K562 (cell line): ENCODE measurements around the gene ARID4B. TPM values are rescaled to one million over a fixed set of nuclear protein-coding genes. Genes with fewer than 3 reads are reported as not detected.

ENCODE experiments used
- C11orf30 ChIP-seq: fragments of 450-650 bp; IDR thresholded peaks from 2 replicates; pipeline ENCODE4 v1.6.1; 2016; ENCODE audit warnings: low read depth, mild to moderate bottlenecking
- EP300 ChIP-seq: IDR thresholded peaks from 2 replicates; pipeline ENCODE4 v1.6.1; 2012; ENCODE audit warnings: low read length, improper control_type of control experiment
- ERF ChIP-seq: fragments of 450-650 bp; formaldehyde crosslinking; IDR thresholded peaks from 2 replicates; pipeline ENCODE4 v1.4.0; 2020; ENCODE audit warnings: mild to moderate bottlenecking, mixed read lengths
- EWSR1 ChIP-seq: fragments of 450-650 bp; IDR thresholded peaks from 2 replicates; pipeline ENCODE4 v1.6.1; 2018; ENCODE audit warnings: borderline replicate concordance, mild to moderate bottlenecking, low read depth, moderate library complexity; ENCODE audit not compliant: partially characterized antibody
- GABPB1 ChIP-seq: sonication (generic); formaldehyde crosslinking; IDR thresholded peaks from 2 replicates; pipeline ENCODE4 v1.8.0; 2022; ENCODE audit warnings: mild to moderate bottlenecking, missing genetic modification reagents
- HDAC2 ChIP-seq: fragments of 450-650 bp; IDR thresholded peaks from 2 replicates; pipeline ENCODE4 v1.6.1; 2016; ENCODE audit warnings: mild to moderate bottlenecking
- HDAC8 ChIP-seq: fragments of 450-650 bp; IDR thresholded peaks from 2 replicates; pipeline ENCODE4 v1.6.1; 2016; ENCODE audit warnings: mild to moderate bottlenecking, missing genetic modification characterization, moderate library complexity, missing compliant biosample characterization
- KAT2B ChIP-seq: IDR thresholded peaks from one replicate; pipeline ENCODE4 v1.6.1; 2012; ENCODE audit warnings: low read depth, mild to moderate bottlenecking, control low read depth, inconsistent platforms, low read length, moderate library complexity
- MAFF ChIP-seq: IDR thresholded peaks from 2 replicates; pipeline ENCODE4 v1.6.1; 2012; ENCODE audit warnings: low read length, improper control_type of control experiment
- NCOA1 ChIP-seq: fragments of 450-650 bp; IDR thresholded peaks from 2 replicates; pipeline ENCODE4 v1.6.1; 2016; ENCODE audit warnings: low read depth
- NFIC ChIP-seq: fragments of 450-650 bp; IDR thresholded peaks from 2 replicates; pipeline ENCODE4 v1.6.1; 2017; ENCODE audit warnings: mild to moderate bottlenecking, inconsistent platforms
- OTX1 ChIP-seq: fragments of 450-650 bp; formaldehyde crosslinking; IDR thresholded peaks from 2 replicates; pipeline ENCODE4 v1.4.0; 2022; ENCODE audit warnings: mild to moderate bottlenecking
- PREB ChIP-seq: sonication (generic); formaldehyde crosslinking; IDR thresholded peaks from 2 replicates; pipeline ENCODE4 v1.8.1; 2023; ENCODE audit warnings: mild to moderate bottlenecking, missing genetic modification reagents
- RAD51 ChIP-seq: fragments of 450-650 bp; IDR thresholded peaks from 2 replicates; pipeline ENCODE4 v1.7.1; 2016; ENCODE audit warnings: low read depth, mild to moderate bottlenecking, borderline replicate concordance
- RCOR1 ChIP-seq, 2 experiments: IDR thresholded peaks; 2 replicates each; pipeline ENCODE4 v1.6.1; 2012; ENCODE audit warnings: low read depth in 2 of 2, low read length in 2 of 2, borderline replicate concordance in 1 of 2, improper control_type of control experiment in 1 of 2
- SIN3B ChIP-seq: fragments of 450-650 bp; IDR thresholded peaks from 2 replicates; pipeline ENCODE4 v1.6.1; 2017; ENCODE audit warnings: low read depth, mild to moderate bottlenecking, moderate library complexity
- SP1 ChIP-seq: sonication (generic); formaldehyde crosslinking; IDR thresholded peaks from 2 replicates; pipeline ENCODE4 v1.8.1; 2022; ENCODE audit warnings: mild to moderate bottlenecking, missing genetic modification reagents
- XRCC3 ChIP-seq: fragments of 450-650 bp; IDR thresholded peaks from 2 replicates; pipeline ENCODE4 v1.6.1; 2017; ENCODE audit warnings: mild to moderate bottlenecking, moderate library complexity
- ZNF239 ChIP-seq: fragments of 250-450 bp; sonication (Bioruptor Pico); IDR thresholded peaks from 2 replicates; pipeline ENCODE4 v1.4.0; 2020; ENCODE audit warnings: mild to moderate bottlenecking
- ZNF311 ChIP-seq: fragments of 250-450 bp; sonication (Bioruptor Pico); IDR thresholded peaks from 2 replicates; pipeline ENCODE4 v1.4.0; 2020; ENCODE audit warnings: mild to moderate bottlenecking, moderate library complexity
- ZNF695 ChIP-seq: fragments of 450-650 bp; formaldehyde crosslinking; IDR thresholded peaks from 2 replicates; pipeline ENCODE4 v1.4.0; 2020; ENCODE audit warnings: mild to moderate bottlenecking, moderate library complexity
- polyA plus RNA-seq, 8 experiments: library from polyadenylated mRNA; depleted of rRNA in 4 of 8; stranded (reverse) in 5 of 8; unstranded in 3 of 8; fragments of >200 nt; fragmentation: Nextera tagmentation in 2 of 8; fragmentation: Illumina TruSeq in 1 of 8; extraction: Ambion mirVana in 2 of 8; extraction: Trizol in 1 of 8; gene quantifications; 2 replicates each; pipeline versions ENCODE4 v1.2.1 to v1.2.3, GENCODE V29; 2011 to 2014; ENCODE audit warnings: inconsistent platforms in 1 of 8, missing spikeins in 1 of 8
- total RNA-seq, 7 experiments: library from RNA; depleted of rRNA in 6 of 7; stranded (reverse); fragments of >200 nt in 6 of 7; fragmentation: Illumina TruSeq in 2 of 7; extraction: Trizol in 2 of 7; gene quantifications; 2 replicates each; pipeline versions ENCODE4 v1.2.1 to v1.2.3, GENCODE V29; 2011 to 2021; ENCODE audit warnings: low replicate concordance in 1 of 7
- TF ChIP-seq, protein P1 (sequence below), 2 experiments: IDR thresholded peaks in 1 of 2; conservative IDR thresholded peaks in 1 of 2; 2 replicates each; pipeline ENCODE4 v1.6.1; 2016; ENCODE audit warnings: low read depth in 2 of 2, mild to moderate bottlenecking in 1 of 2, missing compliant biosample characterization in 1 of 2, missing genetic modification characterization in 1 of 2, moderate library complexity in 1 of 2
- TF ChIP-seq, protein P2 (sequence below): IDR thresholded peaks from 3 replicates; pipeline ENCODE4 v1.6.1; 2011; ENCODE audit warnings: borderline replicate concordance, mild to moderate bottlenecking; ENCODE audit not compliant: insufficient read length, insufficient read depth
- TF ChIP-seq, protein P3 (sequence below): fragments of 450-650 bp; formaldehyde crosslinking; IDR thresholded peaks from 2 replicates; pipeline ENCODE4 v1.4.0; 2020; ENCODE audit warnings: mild to moderate bottlenecking, moderate library complexity

Gene ARID4B
- total and polyA plus RNA-seq, 9 of the 15 experiments (the other 6 are each of a cell fraction or from before 2014, with no cell fraction given): 8.4 to 38.9 (median 18.5) TPM

DNA sequence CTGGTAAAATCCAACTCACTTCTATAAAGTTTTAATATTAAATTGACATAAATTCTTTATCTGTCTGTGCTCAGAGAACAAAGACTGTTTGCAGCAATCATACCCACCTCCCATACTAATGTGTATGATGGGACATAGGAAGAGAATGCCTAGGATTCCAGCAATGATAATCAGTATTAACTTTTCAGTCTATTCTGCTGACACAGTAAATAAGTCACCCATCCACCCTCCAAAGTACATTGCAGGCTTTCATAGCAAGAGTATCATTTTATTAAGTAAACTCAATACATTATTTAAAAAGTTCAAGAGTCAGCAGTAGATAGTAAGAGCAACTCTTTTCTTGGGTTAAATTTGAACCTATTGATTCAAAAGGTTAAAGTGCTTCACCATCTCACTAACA is 175.7 kb downstream of the ARID4B start (continued):
- no peak for TF ChIP-seq PREB (CRISPR knock-in tag)
- no peak for TF ChIP-seq OTX1 (CRISPR knock-in tag)
- TF ChIP-seq ERF: no peak
- TF ChIP-seq ZNF239 (CRISPR knock-in tag): no peak
- TF ChIP-seq, protein P1, sequence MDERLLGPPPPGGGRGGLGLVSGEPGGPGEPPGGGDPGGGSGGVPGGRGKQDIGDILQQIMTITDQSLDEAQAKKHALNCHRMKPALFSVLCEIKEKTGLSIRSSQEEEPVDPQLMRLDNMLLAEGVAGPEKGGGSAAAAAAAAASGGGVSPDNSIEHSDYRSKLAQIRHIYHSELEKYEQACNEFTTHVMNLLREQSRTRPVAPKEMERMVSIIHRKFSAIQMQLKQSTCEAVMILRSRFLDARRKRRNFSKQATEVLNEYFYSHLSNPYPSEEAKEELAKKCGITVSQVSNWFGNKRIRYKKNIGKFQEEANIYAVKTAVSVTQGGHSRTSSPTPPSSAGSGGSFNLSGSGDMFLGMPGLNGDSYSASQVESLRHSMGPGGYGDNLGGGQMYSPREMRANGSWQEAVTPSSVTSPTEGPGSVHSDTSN (CRISPR knock-in tag; IDR thresholded peaks at IDR 0.05; ENCODE audit: low read depth): no peak
- TF ChIP-seq, protein P1 (tag; conservative IDR thresholded peaks at IDR 0.05; ENCODE audit: low read depth): no peak
- TF ChIP-seq ZNF695 (CRISPR knock-in tag): no peak
- no peak for TF ChIP-seq HDAC2
- TF ChIP-seq, protein P2, sequence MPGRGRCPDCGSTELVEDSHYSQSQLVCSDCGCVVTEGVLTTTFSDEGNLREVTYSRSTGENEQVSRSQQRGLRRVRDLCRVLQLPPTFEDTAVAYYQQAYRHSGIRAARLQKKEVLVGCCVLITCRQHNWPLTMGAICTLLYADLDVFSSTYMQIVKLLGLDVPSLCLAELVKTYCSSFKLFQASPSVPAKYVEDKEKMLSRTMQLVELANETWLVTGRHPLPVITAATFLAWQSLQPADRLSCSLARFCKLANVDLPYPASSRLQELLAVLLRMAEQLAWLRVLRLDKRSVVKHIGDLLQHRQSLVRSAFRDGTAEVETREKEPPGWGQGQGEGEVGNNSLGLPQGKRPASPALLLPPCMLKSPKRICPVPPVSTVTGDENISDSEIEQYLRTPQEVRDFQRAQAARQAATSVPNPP: no peak
- TF ChIP-seq SP1 (CRISPR knock-in tag): no peak
- no peak for TF ChIP-seq SIN3B
- TF ChIP-seq KAT2B: no peak
- peak; percentile 58; the same call in 1 of the 2 replicates for TF ChIP-seq MAFF
- no peak for TF ChIP-seq NFIC
- TF ChIP-seq RAD51: no peak
- TF ChIP-seq ZNF311 (CRISPR knock-in tag): no peak
- no peak for TF ChIP-seq EP300
- TF ChIP-seq, protein P3, sequence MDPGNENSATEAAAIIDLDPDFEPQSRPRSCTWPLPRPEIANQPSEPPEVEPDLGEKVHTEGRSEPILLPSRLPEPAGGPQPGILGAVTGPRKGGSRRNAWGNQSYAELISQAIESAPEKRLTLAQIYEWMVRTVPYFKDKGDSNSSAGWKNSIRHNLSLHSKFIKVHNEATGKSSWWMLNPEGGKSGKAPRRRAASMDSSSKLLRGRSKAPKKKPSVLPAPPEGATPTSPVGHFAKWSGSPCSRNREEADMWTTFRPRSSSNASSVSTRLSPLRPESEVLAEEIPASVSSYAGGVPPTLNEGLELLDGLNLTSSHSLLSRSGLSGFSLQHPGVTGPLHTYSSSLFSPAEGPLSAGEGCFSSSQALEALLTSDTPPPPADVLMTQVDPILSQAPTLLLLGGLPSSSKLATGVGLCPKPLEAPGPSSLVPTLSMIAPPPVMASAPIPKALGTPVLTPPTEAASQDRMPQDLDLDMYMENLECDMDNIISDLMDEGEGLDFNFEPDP (CRISPR knock-in tag): no peak
- no peak for TF ChIP-seq RCOR1 (IDR thresholded peaks at IDR 0.05; ENCODE audit: borderline replicate concordance in 1 of 2, low read depth in 2 of 2, low read length in 2 of 2)
- TF ChIP-seq NCOA1: no peak
- TF ChIP-seq GABPB1 (CRISPR knock-in tag): no peak
- TF ChIP-seq HDAC8 (tag): no peak
- peak; percentile 77 for TF ChIP-seq C11orf30
- TF ChIP-seq XRCC3: no peak
- no peak for TF ChIP-seq EWSR1
